ENCODE data around the gene MSL3B.

Gene MSL3B

GRCh38 chr2:233823731-233824121 is 44.5 kb downstream of the MSL3B start:
- DNase-seq (ENCODE audit: low read depth): no peak
- TF ChIP-seq CTCF (IDR thresholded peaks at IDR 0.05; ENCODE audit: insufficient read depth, low read depth, low read length): no peak
- H3K4me3 ChIP-seq (ENCODE audit: low read depth, low read length): no peak overlapping the region

- H3K4me3 ChIP-seq (ENCODE audit: low read depth, low read length): no peak overlapping the region
- TF ChIP-seq CTCF (IDR thresholded peaks at IDR 0.05; ENCODE audit: insufficient read depth, low read depth, low read length): no peak
- DNase-seq (ENCODE audit: low read depth): no peak
Measured at GRCh38 chr2:233822781-233823730, 45.1 kb downstream of the MSL3B start.

GRCh38 chr2:233822101-233822771 is 46.0 kb downstream of the MSL3B start:
- no peak for DNase-seq (ENCODE audit: low read depth)
- no peak overlapping the region for H3K4me3 ChIP-seq (ENCODE audit: low read depth, low read length)
- no peak for TF ChIP-seq CTCF (IDR thresholded peaks at IDR 0.05; ENCODE audit: insufficient read depth, low read depth, low read length)

- H3K4me3 ChIP-seq (ENCODE audit: low read depth, low read length): no peak overlapping the region
- DNase-seq (ENCODE audit: low read depth): no peak
- TF ChIP-seq CTCF (IDR thresholded peaks at IDR 0.05; ENCODE audit: insufficient read depth, low read depth, low read length): no peak
Measured at GRCh38 chr2:233821709-233822100, 46.5 kb downstream of the MSL3B start.

GRCh38 chr2:233821196-233821595 is 47.0 kb downstream of the MSL3B start:
- H3K4me3 ChIP-seq (ENCODE audit: low read depth, low read length): no peak overlapping the region
- no peak for DNase-seq (ENCODE audit: low read depth)
- TF ChIP-seq CTCF (IDR thresholded peaks at IDR 0.05; ENCODE audit: insufficient read depth, low read depth, low read length): no peak

GRCh38 chr2:233820774-233821105 is 47.4 kb downstream of the MSL3B start:
- TF ChIP-seq CTCF (IDR thresholded peaks at IDR 0.05; ENCODE audit: insufficient read depth, low read depth, low read length): no peak
- H3K4me3 ChIP-seq (ENCODE audit: low read depth, low read length): no peak overlapping the region
- no peak for DNase-seq (ENCODE audit: low read depth)
